IPS-18a (cell line): ENCODE results near the gene CSAG1.
"Not testable (repeated sequence)": the region's sequence is repeated elsewhere in the genome, so short reads cannot be mapped to it uniquely, and the experiment has no call there.

ENCODE experiments used
- H3K27ac ChIP-seq: one replicate; pipeline ENCODE4 v1.5.1; 2013; ENCODE audit warnings: low read length
- H3K27me3 ChIP-seq: one replicate; pipeline ENCODE4 v1.6.1; 2013; ENCODE audit warnings: mild to moderate bottlenecking, low read length; ENCODE audit not compliant: control insufficient read depth, insufficient read depth
- H3K36me3 ChIP-seq: one replicate; pipeline ENCODE4 v1.6.1; 2013; ENCODE audit warnings: low read depth, low read length; ENCODE audit not compliant: control insufficient read depth
- H3K4me1 ChIP-seq: one replicate; pipeline ENCODE4 v1.6.1; 2013; ENCODE audit warnings: low read depth, low read length; ENCODE audit not compliant: control insufficient read depth
- H3K4me3 ChIP-seq: one replicate; pipeline ENCODE4 v1.5.1; 2013; ENCODE audit warnings: low read length
- H3K9ac ChIP-seq: one replicate; pipeline ENCODE4 v1.6.1; 2013; ENCODE audit warnings: mild to moderate bottlenecking, low read length, moderate library complexity
- H3K9me3 ChIP-seq: one replicate; pipeline ENCODE4 v1.6.1; 2013; ENCODE audit warnings: low read depth, low read length; ENCODE audit not compliant: control insufficient read depth

The CSAG1 gene

GRCh38 chrX:152735860-152736511, 2.5 kb upstream of the CSAG1 start:
- no peaks in the 10 kb centered on the region for H3K4me1 ChIP-seq
- H3K27me3 ChIP-seq = no peaks in the 10 kb centered on the region
- H3K9ac ChIP-seq = no peak overlapping the region
- no peak overlapping the region for H3K27ac ChIP-seq
- H3K9me3 ChIP-seq = peaks cover 5% of the 10 kb centered on the region
- H3K36me3 ChIP-seq = no peaks in the 10 kb centered on the region
- H3K4me3 ChIP-seq = no peak overlapping the region

- Histone ChIP-seq H3K27ac (no peak overlapping the region), H3K4me1 (no peaks in the 10 kb centered on the region), H3K4me3 (no peak overlapping the region), H3K9ac (no peak overlapping the region), H3K9me3 (peaks cover 5% of the 10 kb centered on the region), H3K36me3 (no peaks in the 10 kb centered on the region), H3K27me3 (no peaks in the 10 kb centered on the region)
Observed at GRCh38 chrX:152735101-152735500, 1.6 kb upstream of the CSAG1 start.

GRCh38 chrX:152734143-152734858, 780 bp upstream of the CSAG1 start:
- not testable (repeated sequence) for H3K27ac ChIP-seq, H3K9ac ChIP-seq, H3K4me1 ChIP-seq, H3K9me3 ChIP-seq, H3K27me3 ChIP-seq, H3K36me3 ChIP-seq, H3K4me3 ChIP-seq

GRCh38 chrX:152725409-152725808, 8.1 kb downstream of the CSAG1 start:
- H3K4me1 ChIP-seq = no peaks in the 10 kb centered on the region
- H3K9me3 ChIP-seq = peaks cover 12% of the 10 kb centered on the region
- H3K9ac ChIP-seq = no peak overlapping the region
- no peaks in the 10 kb centered on the region for H3K36me3 ChIP-seq
- no peaks in the 10 kb centered on the region for H3K27me3 ChIP-seq
- H3K27ac ChIP-seq = no peak overlapping the region
- no peak overlapping the region for H3K4me3 ChIP-seq

- not testable (repeated sequence) for H3K36me3 ChIP-seq, H3K27ac ChIP-seq, H3K9me3 ChIP-seq
Observed at GRCh38 chrX:152713815-152714787, 19.4 kb downstream of the CSAG1 start, which contains the start of gene MAGEA2B. MAGEA2B (plus strand) TSS chrX:152714628; CDS start chrX:152717107, 2,479 bp downstream.

GRCh38 chrX:152713195-152713594, 20.3 kb downstream of the CSAG1 start:
- H3K9me3 ChIP-seq, H3K4me1 ChIP-seq, H3K9ac ChIP-seq, H3K36me3 ChIP-seq, H3K27me3 ChIP-seq, H3K27ac ChIP-seq, H3K4me3 ChIP-seq: not testable (repeated sequence)

More at GRCh38 chrX:152713815-152714787, 19.4 kb downstream of the CSAG1 start, which contains the start of gene MAGEA2B:
- H3K9ac ChIP-seq, H3K4me3 ChIP-seq, H3K27me3 ChIP-seq, H3K4me1 ChIP-seq: not testable (repeated sequence)

- H3K9me3 ChIP-seq, H3K36me3 ChIP-seq, H3K9ac ChIP-seq, H3K4me1 ChIP-seq, H3K4me3 ChIP-seq, H3K27ac ChIP-seq, H3K27me3 ChIP-seq: not testable (repeated sequence)
Observed at GRCh38 chrX:152709173-152709572, 24.3 kb downstream of the CSAG1 start, which contains the start of gene CSAG2. CSAG2 (minus strand) TSS chrX:152709273; CDS start chrX:152709112, 161 bp downstream.

- H3K4me1 ChIP-seq, H3K36me3 ChIP-seq, H3K9me3 ChIP-seq, H3K9ac ChIP-seq, H3K27me3 ChIP-seq, H3K27ac ChIP-seq, H3K4me3 ChIP-seq: not testable (repeated sequence)
Observed at GRCh38 chrX:152706500-152706899, 27.0 kb downstream of the CSAG1 start.

GRCh38 chrX:152700390-152700789, 33.1 kb downstream of the CSAG1 start:
- not testable (repeated sequence) for H3K9me3 ChIP-seq, H3K4me3 ChIP-seq, H3K9ac ChIP-seq, H3K27ac ChIP-seq, H3K4me1 ChIP-seq, H3K36me3 ChIP-seq, H3K27me3 ChIP-seq

GRCh38 chrX:152697952-152698931, 35.3 kb downstream of the CSAG1 start, which contains the start of gene MAGEA3:
MAGEA3 (plus strand) TSS chrX:152698794; CDS start chrX:152700833, 2,039 bp downstream.
- H3K9ac ChIP-seq, H3K36me3 ChIP-seq, H3K9me3 ChIP-seq, H3K4me1 ChIP-seq, H3K27me3 ChIP-seq, H3K27ac ChIP-seq, H3K4me3 ChIP-seq: not testable (repeated sequence)
